HS-5 (cell line): ENCODE measurements around the gene PYDC1.
"Not testable (repeated sequence)": the region's sequence is repeated elsewhere in the genome, so short reads cannot be mapped to it uniquely, and the experiment has no call there.

ENCODE experiments used
- DNase-seq: peaks from one replicate; pipeline ENCODE4 v3.0.0-alpha.2; 2012; ENCODE audit warnings: low read depth

Gene PYDC1

GRCh38 chr16:31195861-31196260 lies 21.1 kb downstream of the PYDC1 start:
- not testable (repeated sequence) for DNase-seq

DNA sequence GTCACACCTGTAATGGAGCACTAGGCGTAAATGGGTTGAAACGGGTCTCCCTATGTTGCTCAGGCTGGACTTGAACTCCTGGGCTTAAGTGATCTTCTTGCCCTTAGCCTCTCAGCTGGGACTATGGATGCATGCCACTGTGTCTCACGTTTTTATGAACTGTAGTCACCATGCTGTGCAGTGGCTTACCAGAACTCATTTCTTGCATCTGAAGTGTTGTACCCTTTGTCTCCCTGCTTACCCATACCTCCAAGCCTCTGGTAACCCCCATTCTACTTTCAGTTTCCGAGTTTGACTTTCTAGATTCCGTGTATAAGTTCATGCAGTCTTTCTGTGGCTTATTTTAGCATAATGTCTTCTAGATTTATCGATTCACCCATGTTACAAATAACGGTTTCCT lies 22.0 kb downstream of the PYDC1 start:
- no peak for DNase-seq

DNA sequence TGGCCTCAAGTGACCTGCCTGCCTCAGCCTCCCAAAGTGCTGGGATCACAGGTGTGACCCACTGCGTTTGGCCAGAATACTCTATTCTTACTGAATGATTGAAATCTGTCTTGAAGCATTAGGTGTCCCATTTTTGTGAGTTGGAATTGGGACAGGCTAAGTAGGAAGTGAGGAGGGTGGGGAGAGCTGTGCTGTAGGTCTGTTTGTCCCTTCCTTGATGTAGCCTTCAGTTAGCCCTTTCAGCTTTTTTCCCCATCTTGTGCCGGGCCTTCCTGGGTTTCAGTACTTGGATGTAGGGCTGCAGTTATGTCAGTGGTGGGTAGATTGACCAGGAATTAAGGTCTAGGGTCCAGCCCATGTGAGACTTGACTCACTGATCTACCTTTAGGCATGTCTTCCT lies 23.1 kb downstream of the PYDC1 start:
- no peak for DNase-seq

- no peak for DNase-seq
These were observed 23.9 kb downstream of the PYDC1 start for GRCh38 chr16:31192856-31193642.

GRCh38 chr16:31191697-31192428 lies 25.1 kb downstream of the PYDC1 start:
- no peak for DNase-seq

- DNase-seq = no peak
These were observed 26.0 kb downstream of the PYDC1 start for GRCh38 chr16:31190818-31191444.

DNA sequence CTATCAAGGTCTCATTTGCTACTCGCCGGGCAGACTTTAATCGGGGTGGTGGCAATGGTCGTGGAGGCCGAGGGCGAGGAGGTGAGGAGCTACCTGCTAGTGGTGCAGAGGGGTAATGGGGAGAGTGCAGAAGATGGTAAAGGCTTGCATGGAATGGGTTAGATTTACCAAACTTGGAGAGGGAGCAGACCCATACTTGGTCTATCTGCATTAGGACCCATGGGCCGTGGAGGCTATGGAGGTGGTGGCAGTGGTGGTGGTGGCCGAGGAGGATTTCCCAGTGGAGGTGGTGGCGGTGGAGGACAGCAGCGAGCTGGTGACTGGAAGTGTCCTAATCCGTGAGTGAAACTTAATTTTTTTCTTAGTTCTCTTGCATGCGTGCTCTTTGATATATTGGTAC lies 26.9 kb downstream of the PYDC1 start:
- no peak for DNase-seq

GRCh38 chr16:31189412-31189778 lies 27.5 kb downstream of the PYDC1 start:
- DNase-seq = no peak

DNA sequence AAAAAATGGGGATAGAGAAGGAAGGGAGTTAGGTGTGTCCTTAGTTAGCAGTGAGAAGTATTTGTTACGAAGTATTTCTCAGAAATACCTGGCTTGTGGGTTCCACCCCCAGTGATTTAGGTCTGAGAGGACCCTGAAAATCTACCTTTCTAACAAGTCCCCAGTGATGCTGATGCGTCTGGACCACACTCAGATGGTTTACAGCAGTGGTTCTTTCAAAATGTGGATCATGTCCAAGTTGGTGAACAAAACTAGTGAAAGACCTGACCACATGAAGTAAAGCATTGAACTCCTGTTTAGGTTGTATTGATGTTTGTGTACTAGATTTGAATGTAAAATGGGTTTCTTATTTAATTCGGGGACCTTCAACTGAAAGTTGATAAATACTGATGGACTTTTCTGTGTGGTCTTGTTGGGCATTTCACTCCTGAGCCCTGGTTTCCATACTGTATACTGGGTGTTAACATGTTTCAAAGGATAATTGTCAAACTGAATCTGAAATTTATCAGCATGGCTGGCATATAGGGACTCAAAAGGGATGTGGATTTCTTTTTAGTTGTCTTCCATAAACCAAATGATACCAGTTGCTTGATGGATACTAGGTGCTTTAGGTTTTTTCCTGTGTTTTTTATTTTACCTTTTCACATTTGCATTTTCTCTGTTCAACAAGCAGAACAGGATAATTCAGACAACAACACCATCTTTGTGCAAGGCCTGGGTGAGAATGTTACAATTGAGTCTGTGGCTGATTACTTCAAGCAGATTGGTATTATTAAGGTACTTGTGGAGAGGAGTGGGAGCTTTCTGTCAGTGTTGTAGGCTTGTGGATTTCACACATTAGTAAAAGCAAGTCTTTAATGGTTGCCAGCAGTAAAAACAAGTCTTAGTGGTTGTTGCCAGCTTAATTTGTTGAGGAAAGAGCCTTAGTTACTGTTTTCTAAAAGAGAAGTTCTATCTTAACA lies 28.2 kb downstream of the PYDC1 start:
- DNase-seq = no peak

DNA sequence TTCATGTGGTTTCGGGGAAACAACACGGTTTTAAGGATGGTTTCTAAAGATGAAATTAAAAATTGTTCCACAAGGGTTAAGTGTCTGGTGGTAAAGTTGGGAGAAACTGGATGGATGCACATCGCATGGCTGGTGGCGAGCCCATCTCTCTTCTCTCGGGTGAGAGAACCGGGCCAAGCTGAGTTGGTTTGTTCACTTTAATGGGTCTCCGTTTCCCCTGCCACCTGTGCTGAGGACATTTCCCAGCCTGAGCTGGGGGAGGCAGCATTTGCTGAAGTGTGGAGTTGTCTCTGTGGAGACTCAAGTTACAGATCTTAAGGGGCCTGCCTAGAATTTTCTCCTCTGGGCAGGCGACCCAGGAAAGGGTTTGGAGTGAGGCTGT lies 29.1 kb downstream of the PYDC1 start:
- no peak for DNase-seq

DNA sequence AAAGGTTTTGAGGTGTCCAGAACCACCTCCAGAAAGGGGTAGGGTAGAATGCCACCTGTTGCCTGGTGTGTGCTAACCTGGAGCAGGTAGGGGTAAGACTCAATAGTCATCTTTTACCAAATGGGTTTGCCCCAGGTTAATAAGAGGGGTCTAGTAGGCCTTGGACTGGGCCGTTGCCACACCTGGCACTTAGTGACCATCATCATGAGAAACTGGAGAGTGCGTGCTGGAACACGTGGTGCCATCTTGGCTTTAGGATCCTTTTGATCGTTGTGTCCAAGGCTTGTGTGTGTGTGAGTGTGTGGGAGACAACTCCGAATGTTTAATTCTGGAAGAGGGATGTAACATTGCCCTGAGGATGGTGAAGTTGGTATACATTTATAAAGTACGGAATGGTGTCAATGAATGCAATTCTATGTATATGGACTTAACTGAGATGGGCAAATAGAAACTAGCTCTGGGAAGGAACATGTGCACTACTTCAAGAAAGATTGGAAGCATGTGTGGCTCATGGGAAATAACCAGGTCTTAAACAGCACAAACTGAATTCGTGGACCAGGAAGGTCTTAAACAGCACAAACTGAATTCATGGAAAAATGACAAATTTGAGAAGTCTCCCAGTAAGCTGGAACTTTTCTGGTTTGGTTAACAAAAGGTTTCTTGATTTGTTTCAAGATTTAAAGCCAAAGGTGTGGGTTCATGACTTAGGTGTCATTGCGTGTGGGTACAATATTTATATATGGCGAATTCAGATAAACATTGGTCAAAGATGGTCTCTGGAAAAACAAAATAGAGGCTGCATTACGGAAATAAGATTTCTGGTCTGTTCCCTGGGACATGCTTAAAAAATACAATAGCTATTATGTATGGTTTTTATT lies 29.8 kb downstream of the PYDC1 start:
- DNase-seq = no peak

DNA sequence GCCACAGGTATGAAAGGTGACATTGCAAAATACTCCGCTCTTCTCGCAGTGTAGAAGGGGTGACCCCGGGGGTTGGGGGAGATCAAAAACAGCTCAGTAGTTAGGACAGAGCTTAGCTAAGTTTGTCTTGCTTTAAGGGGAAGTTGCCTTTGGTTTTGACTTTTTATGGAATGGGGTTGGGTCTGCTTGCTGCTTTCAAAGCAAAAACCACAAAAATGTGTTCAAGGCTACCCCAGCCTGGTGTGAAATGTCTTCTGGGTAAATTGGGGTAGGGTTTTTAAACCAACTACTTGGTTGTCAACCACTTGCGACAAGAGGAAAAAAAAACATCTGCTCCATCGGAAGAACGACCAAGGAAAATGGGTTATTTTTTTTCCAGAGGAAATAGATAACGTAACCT lies 30.8 kb downstream of the PYDC1 start:
- DNase-seq = no peak

- DNase-seq = no peak
These were observed 31.6 kb downstream of the PYDC1 start for GRCh38 chr16:31185339-31185738.

GRCh38 chr16:31184888-31185287 lies 32.0 kb downstream of the PYDC1 start:
- no peak for DNase-seq

DNA sequence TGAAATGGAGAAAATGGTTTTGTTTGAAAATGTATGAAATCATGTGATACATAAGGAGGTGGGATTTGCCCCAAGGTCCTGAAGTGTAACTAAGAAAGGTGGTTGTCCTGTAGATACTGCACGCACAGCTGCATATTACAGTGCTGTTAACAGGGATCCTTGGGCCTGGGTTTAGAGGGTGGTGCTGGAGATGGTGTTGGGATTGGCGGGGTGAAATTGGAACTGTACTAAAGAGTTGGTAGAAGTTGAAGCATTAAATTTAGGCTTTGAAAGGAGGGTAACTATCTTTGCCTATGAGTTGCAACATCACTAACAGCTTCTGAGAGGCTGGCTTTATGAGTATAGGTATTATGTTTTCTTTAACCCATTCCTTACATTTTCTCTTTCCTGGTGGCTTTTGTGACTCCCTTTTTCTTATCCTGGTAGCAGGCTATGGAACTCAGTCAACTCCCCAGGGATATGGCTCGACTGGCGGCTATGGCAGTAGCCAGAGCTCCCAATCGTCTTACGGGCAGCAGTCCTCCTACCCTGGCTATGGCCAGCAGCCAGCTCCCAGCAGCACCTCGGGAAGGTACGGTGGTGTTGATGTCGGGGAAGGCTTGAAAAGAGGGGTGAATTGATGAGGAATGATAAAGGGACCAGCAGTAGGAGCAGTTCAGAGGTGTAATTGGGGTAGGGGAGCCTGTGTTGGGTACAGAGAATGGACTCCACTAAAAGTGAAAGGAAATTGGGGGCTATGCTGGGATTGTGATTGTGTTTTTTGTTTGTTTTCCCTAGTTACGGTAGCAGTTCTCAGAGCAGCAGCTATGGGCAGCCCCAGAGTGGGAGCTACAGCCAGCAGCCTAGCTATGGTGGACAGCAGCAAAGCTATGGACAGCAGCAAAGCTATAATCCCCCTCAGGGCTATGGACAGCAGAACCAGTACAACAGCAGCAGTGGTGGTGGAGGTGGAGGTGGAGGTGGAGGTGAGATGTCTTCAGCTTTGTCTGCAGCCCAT lies 33.2 kb downstream of the PYDC1 start:
- DNase-seq = no peak

DNA sequence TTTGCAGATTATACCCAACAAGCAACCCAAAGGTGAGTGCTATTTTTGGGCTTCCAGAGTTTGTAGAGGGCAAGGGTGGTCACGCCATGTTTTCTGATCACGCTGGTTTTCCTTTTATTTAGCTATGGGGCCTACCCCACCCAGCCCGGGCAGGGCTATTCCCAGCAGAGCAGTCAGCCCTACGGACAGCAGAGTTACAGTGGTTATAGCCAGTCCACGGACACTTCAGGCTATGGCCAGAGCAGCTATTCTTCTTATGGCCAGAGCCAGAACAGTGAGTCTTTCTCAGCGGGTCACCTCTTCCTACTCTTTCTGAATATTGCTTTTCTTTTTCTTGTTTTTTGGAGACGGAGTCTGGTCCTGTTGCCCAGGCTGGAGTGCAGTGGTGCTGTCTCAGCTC lies 34.5 kb downstream of the PYDC1 start:
- DNase-seq = no peak

DNA sequence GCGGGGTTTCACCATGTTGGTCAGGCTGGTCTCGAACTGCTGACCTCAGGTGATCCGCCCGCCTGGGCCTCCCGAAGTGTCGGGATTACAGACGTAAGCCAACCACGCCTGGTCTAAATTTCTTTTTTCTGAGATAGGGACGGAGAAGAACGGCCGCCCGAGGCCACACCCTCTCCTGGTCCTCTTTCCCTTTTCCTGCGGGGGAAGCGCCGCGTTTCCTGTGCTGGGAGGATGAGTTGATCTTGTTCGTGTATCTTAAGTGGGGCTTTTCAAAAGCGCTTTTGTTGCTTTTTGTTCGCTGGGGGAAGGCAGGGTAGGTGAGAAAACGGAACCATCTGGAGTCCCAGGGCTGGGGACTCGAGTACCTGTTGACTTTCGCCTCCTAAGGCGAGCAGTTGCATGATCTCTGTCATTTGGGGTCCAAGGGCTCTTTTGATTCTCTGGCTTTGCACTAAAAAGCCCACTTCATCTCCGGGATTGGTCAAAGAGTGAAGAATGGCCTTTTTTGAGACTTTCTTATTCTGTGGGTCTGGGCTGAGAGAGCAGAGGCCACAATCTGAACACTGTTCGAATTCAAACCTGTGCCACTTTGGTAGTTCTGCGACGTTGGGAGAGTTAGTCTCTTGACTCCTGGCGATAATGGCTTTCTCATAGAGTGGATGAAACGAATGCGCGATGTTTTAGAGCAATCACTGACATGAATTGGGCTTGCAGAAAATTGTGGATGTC lies 35.7 kb downstream of the PYDC1 start:
- DNase-seq = no peak

- DNase-seq = peak; percentile 73
These were observed 37.0 kb downstream of the PYDC1 start, which contains the start of gene FUS for GRCh38 chr16:31179747-31180459. Gene FUS, plus strand, starts transcription at chr16:31180139. Its CDS starts 76 bp downstream, at chr16:31180215.
